Activated CD4-positive, CD25-positive, alpha-beta regulatory T cell treated with anti-CD3 and anti-CD28 coated beads, Interleukin-2, amount 50 U/mL, for 24 hours (primary cell): ENCODE data around the gene CACNA1E.

ENCODE experiments used
- ATAC-seq, 2 donors: fragments of 150-1000 bp; cut with Tn5 transposase; one replicate each; pipeline ENCODE4 v1.10.0; 2021; ENCODE audit warnings: mild to moderate bottlenecking in 1 of 2, moderate library complexity in 1 of 2

CACNA1E gene

DNA sequence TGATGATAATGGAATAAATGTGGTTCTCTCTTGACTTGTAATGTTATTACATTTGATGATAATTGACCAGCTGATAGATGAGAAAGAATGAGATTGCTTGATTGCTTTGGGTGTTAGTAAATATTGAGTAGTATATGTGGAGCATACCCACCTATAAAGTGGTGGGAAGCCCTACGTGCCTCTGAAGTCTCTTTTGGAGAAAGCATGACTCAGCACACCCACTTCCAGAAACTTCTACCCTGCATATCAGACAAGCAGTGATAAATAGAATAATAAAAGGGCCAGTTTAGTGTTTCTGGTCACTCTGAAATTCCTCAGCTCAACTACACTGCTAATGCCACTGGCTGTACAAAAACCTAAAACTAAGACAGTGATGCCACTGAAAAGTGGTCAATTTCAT is 289.4 kb downstream of the CACNA1E start:
- ATAC-seq, result no peak

DNA sequence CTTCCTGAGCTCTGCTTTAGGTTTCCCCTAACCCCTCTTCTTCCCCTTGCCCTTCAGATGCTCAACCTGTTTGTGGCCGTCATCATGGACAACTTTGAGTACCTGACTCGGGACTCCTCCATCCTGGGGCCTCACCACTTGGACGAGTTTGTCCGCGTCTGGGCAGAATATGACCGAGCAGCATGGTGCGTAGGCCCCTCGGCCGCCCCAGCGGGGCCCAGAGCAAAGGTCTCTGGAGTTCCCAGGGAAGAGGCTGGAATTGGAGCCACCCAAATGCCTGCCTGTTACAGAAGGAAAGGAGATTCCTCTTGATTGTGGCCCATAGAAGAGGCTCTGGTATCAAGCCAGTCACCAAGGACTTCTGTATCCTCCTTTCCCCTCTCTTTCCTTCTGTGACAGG is 292.7 kb downstream of the CACNA1E start:
- ATAC-seq, result no peak

DNA sequence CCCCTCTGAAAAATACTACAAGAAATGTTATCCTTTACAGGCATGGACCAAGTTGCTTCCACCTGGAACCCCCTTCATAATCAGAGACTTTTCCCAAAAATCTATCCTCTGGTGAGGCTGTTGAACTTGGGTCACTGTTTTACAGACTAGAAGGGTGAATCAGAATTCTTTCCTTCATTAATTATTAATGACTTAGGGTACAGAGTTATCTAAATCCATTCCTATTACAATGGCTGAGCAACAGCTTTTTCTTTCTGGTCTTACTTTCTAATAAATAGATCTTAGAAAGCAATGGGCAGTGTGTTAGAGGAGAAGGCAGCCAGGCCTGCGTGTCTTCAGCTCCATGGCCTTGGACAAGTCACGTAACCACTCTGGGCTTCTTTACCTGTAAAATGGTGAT is 294.0 kb downstream of the CACNA1E start:
- no peak for ATAC-seq

- no peak for ATAC-seq
These were observed 294.5 kb downstream of the CACNA1E start for GRCh38 chr1:181777812-181778211.

DNA sequence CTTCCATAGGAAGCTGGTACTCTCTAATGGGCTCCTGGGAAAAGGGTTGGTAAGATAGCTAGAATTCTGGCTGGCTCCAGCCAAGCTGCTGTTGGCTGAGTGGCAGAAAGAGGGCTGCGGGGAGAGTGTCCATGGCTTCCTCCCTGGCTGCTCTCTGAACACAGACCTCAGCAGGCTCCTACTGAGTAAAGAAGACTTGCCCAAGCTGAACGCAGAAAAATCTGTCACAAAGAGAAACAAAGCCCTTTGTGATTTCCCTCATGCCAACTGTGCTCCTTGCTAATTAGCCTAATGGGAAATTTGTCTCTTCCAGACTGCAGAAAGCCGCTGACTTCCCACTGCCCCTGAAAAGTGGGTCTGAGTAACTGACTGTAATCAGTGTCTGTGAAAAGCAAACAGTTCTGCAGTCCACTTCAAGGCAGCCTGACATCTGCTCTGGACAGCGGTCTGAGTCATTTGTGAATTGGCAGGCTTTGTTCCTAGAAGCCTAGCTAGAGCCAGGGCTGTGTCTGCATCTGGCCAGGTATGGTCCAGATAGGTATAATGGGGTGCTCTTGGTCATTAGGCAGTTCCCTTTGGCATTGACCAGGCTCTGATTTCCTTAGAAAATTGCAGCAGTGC is 295.4 kb downstream of the CACNA1E start:
- ATAC-seq, result no peak

DNA sequence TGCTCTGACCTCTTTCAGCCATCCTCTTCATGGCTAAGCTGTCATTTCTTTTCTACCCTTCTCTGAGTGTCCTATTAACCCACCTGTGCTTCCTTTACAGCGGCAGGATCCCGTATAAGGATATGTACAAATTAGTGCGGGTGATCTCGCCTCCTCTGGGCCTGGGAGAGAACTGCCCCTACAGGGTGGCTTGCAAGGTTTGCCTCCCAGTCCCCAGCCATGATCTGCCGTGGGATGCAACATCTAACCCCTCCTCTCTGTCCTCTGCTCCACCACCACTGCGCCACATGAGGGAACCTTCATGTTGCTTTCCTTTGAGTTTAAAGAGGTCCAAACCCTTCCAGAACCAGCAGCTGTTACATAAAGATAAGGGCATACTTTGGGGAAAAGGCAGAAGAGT is 296.0 kb downstream of the CACNA1E start:
- ATAC-seq, result no peak

- ATAC-seq, result no peak
These were observed 299.9 kb downstream of the CACNA1E start for GRCh38 chr1:181783208-181783607.

GRCh38 chr1:181784039-181784683 is 300.8 kb downstream of the CACNA1E start:
- no peak for ATAC-seq

DNA sequence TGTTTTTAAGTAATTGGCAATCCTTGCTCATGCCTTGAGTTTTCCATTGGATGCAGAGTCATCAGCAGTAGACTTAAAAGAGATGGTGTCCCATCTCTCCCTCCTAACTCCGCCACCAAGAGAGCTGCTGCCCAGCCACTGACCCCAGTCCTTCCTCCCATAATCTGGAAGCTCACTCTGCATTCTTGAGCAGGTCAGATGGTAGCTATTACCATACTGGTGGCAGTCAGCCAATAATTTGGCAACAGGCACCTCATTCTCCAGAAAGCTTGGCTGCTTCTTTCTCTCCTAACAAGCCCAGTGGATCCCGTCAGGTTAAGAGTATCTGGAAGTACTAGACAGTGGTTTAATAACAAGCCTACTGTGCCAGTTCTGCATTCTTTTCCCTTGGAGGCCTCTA is 306.1 kb downstream of the CACNA1E start:
- ATAC-seq, result no peak

GRCh38 chr1:181791721-181792120 is 308.4 kb downstream of the CACNA1E start:
- no peak for ATAC-seq

DNA sequence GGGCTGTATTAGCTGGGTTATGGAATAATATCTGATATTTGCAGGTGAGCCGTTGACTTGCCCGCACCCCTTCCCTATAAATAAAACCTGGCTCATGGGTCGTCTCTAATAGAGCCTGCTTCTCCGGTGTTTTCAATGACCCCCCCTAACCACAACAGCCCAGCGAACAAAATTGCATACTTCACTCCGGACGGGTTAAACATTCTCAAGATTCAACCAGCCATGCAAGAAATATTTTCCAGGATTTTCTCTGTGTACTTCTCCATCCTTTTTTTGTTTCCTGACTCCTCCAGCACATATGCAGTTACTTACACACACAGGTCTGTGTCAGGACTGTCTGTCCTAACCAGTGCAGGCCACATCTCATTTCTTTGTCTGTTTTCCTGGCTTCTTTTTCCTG is 310.5 kb downstream of the CACNA1E start:
- ATAC-seq, result no peak

DNA sequence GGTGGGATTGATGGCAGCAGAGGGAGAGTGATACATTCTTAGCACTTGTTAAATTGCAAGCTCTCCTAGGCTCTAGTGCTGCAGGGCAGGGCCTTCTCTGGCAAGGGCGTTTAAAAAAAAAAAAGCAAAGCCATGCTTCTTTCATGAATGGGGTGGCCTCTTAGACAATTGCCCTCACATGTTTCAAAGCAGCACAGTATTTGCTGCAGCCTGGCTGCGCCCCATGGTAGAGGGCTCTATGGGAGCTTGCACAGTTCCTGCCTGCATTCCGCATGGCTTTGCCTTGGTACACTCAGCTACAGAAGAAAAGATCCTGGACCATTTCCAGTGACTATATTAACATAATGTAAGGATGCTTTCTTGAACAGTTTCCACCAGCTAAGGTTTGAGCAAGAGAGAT is 311.0 kb downstream of the CACNA1E start:
- no peak for ATAC-seq

DNA sequence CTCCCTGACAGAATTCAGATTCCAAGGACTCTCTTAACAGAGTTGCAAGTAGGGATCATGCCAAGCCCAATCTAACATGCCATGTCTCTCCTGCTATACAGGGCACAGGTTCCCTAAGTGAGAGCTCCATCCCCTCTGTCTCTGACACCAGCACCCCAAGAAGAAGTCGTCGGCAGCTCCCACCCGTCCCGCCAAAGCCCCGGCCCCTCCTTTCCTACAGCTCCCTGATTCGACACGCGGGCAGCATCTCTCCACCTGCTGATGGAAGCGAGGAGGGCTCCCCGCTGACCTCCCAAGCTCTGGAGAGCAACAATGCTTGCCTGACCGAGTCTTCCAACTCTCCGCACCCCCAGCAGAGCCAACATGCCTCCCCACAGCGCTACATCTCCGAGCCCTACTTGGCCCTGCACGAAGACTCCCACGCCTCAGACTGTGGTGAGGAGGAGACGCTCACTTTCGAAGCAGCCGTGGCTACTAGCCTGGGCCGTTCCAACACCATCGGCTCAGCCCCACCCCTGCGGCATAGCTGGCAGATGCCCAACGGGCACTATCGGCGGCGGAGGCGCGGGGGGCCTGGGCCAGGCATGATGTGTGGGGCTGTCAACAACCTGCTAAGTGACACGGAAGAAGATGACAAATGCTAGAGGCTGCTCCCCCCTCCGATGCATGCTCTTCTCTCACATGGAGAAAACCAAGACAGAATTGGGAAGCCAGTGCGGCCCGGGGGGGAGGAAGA is 315.0 kb downstream of the CACNA1E start:
- ATAC-seq, result no peak

GRCh38 chr1:181801617-181802016 is 318.3 kb downstream of the CACNA1E start:
- no peak for ATAC-seq

DNA sequence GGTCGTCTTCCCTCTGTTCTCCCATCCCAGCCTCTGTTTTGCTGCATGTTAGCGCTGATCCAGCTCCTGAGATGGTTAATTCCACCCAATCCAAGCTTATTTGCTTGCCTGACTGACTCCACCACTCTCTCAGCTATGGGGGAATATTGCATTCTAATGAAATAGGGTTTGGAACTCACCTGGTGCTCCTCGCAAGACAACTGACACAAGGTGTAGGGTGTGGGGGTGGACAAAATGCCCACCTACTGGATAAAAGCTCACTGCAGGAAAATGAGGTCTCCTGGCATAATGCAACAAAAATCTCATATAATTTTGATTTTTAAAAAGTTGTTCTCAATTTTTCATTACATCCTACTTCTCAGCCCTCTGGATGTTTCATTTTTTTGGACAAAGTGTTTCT is 319.1 kb downstream of the CACNA1E start:
- no peak for ATAC-seq

DNA sequence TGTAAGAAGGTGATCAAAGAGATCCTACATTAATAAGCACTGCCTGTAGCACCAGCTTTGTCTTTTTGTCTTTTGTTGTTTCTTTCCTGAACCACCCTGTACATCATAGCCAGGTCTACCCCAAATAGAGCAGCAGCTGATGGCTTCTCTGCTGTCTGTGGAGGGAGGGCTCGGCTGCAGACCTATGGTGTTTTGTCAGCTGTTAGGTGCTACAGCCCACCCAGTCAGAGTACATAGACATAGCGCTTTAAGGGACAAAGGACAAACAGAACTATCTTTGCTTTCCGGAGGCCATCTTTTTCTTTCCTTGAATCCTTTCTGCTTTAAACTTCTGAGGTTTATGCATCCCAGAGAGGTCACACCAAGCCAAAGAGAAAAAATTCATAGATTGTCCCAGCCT is 320.1 kb downstream of the CACNA1E start:
- no peak for ATAC-seq

GRCh38 chr1:181804989-181805388 is 321.7 kb downstream of the CACNA1E start:
- ATAC-seq, result no peak

GRCh38 chr1:181806746-181807145 is 323.4 kb downstream of the CACNA1E start:
- ATAC-seq, result no peak

- ATAC-seq, result no peak
These were observed 323.9 kb downstream of the CACNA1E start for GRCh38 chr1:181807251-181807650.

DNA sequence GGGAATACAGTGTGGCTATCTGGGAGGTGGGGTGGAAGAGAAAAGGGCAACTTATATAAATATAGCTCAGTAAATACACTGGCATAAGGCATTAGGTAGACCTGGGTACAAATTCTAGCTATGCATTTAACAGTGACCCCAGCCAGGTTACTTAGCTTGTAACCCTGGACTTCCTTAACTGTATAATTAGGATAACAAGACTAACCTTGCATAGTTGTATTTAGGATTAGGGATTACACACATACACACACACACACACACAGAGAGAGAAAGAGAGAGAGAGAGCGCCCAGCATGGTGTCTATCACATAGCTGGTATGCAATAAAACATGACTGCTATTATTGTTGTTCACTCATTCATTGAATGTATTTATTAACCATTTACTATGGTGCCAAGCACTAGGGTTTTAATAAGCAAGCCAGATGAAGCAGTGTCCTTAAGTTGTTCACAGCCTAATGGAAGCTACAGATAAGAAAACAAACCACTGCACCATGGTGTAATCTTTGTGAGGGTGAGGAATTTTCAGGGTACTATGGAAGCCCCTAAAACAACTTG is 326.8 kb downstream of the CACNA1E start:
- no peak for ATAC-seq

- ATAC-seq, result no peak
These were observed 328.9 kb downstream of the CACNA1E start for GRCh38 chr1:181812208-181812607.

GRCh38 chr1:181813266-181813665 is 329.9 kb downstream of the CACNA1E start:
- ATAC-seq, result no peak

- no peak for ATAC-seq
These were observed 333.3 kb downstream of the CACNA1E start for GRCh38 chr1:181816608-181817007.

GRCh38 chr1:181817091-181817490 is 333.8 kb downstream of the CACNA1E start:
- no peak for ATAC-seq
